ENCODE results near the gene EXOSC7. TPM values are rescaled to one million over a fixed set of nuclear protein-coding genes. Genes with fewer than 3 reads are reported as not detected.

The EXOSC7 gene
- total RNA-seq, 1 donor from 2014 or later = 51.2 TPM

- Histone ChIP-seq H3K4me3 (no peak overlapping the region), H3K27ac (peak overlapping the region in 1 of 2 donors; percentile 46), H3K9me3 (no peaks in the 10 kb centered on the region), H3K36me3 (no peaks in the 10 kb centered on the region), H3K27me3 (no peaks in the 10 kb centered on the region), H3K4me1 (peaks cover 3 to 9% of the 10 kb centered on the region in 2 donors)
- no peak for DNase-seq (ENCODE audit: low spot score in 2 of 2)
- no peak for TF ChIP-seq CTCF (IDR thresholded peaks at IDR 0.05)
- intact Hi-C loops (cut with DNase I) = no loop called here
Observed at GRCh38 chr3:45060165-45060892, 84.3 kb downstream of the EXOSC7 start.

Other genes with a start within 250 kb of the EXOSC7 start
- gene ZNF501, start 246.6 kb upstream of the EXOSC7 start, total RNA-seq = not detected
- gene KIAA1143, start 214.6 kb upstream of the EXOSC7 start, total RNA-seq = 12.0 TPM
- gene KIF15, start 214.4 kb upstream of the EXOSC7 start, total RNA-seq = 0.64 TPM
- not detected for gene TMEM42, start 114.3 kb upstream of the EXOSC7 start, total RNA-seq
- not detected for gene TGM4, start 101.6 kb upstream of the EXOSC7 start, total RNA-seq
- gene ZDHHC3, start 70 bp upstream of the EXOSC7 start, total RNA-seq = 67.8 TPM
- 130 TPM for gene CLEC3B, start 50.1 kb downstream of the EXOSC7 start, total RNA-seq
- gene CDCP1, start 170.1 kb downstream of the EXOSC7 start, total RNA-seq = 3.0 TPM

Measured in ascending aorta (tissue), 2 donors.